GM12865 (cell line): Measurements from ENCODE around the gene PTPRM.

Experiments used
- DNase-seq: peaks from one replicate; pipeline ENCODE4 v3.0.0; 2010; ENCODE audit warnings: low read depth
- H3K4me3 ChIP-seq: 2 replicates; pipeline ENCODE4 v1.5.1; 2011; ENCODE audit warnings: mild to moderate bottlenecking, low read depth, low read length, control low read depth
- TF ChIP-seq, protein P1 (sequence below): IDR thresholded peaks from 2 replicates; pipeline ENCODE4 v1.5.1; 2011; ENCODE audit warnings: low read length, control low read depth, low read depth, inconsistent platforms; ENCODE audit not compliant: insufficient read depth; ENCODE audit errors: missing control alignments

The PTPRM gene

DNA sequence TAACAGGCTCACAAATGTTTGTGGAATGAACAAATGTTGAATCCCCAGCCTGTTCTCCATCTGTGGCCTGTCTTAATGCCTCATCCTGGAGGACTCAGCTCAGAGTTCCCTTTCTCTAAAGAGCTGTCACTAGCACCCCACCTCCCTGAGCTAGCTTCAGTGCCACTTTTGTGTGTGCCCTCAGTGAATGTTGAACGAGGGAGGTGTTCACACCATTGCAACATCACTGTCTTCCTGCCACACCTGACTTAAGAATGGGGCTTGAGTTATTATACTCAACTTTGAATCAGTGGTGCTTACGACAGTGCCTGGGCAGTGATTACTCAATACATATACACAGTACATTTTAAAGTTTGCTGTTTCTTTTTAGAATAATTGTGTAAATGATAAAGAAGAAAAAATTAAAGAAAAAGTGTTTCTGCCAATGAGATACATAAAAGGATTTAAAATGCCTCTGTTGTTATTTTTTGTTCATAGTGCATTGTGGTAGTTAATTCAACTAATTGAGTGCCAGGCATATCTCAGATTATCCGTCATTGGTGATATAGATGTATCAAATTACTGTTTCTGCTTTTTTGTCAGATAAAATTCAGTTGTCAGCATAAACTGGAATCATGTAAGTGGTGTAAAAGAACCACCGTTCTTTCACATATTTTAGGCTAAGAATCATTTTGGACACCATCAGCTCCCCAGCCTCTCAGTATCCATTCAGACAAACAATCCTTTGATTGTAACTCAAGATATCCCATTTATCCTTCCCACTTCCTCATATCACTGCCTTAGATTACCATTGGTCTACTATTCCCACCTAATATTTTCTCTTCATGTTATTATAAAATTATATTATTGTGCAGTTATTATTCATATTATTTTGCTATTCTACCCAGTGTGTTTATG lies 304.7 kb downstream of the PTPRM start:
- no peak for DNase-seq
- TF ChIP-seq, protein P1, sequence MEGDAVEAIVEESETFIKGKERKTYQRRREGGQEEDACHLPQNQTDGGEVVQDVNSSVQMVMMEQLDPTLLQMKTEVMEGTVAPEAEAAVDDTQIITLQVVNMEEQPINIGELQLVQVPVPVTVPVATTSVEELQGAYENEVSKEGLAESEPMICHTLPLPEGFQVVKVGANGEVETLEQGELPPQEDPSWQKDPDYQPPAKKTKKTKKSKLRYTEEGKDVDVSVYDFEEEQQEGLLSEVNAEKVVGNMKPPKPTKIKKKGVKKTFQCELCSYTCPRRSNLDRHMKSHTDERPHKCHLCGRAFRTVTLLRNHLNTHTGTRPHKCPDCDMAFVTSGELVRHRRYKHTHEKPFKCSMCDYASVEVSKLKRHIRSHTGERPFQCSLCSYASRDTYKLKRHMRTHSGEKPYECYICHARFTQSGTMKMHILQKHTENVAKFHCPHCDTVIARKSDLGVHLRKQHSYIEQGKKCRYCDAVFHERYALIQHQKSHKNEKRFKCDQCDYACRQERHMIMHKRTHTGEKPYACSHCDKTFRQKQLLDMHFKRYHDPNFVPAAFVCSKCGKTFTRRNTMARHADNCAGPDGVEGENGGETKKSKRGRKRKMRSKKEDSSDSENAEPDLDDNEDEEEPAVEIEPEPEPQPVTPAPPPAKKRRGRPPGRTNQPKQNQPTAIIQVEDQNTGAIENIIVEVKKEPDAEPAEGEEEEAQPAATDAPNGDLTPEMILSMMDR = no peak
- no peak overlapping the region for H3K4me3 ChIP-seq

DNA sequence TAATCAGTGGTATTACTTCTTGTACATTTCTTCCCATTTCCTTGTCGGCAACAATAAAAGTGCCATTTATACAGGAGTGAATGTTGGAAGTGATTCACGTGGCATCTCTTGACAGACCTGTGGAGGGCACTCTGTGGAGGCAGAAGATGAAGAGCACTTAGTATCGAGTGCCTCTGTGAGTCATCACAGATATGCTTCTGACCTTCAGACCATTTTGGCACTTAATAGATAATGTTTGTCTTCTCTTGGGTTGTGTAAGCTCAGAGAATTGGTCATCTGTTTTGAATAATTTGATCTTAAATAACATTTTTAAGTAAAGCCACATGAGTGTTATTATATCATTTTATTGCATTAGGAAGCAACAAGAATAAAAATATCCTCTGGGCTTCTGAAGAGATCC lies 305.5 kb downstream of the PTPRM start:
- TF ChIP-seq, protein P1 = no peak

DNA sequence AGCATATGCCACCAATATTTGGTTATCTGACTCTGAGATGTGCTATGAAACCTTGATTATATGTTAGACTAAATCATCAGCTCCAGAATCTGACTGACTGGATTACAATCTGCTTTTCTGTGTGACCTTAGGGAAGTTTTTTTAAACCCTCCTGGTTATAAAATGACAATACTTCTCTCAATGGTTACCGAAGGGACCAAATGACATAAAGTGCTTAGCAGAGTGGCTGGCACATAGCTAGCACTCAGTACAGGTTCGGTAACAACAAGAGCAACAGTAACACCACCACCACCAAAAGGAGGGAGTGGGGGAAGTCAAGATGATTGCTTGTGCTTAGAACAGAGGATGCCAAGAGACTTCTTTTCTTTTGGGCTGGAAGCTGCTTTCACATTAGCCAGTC lies 306.2 kb downstream of the PTPRM start:
- TF ChIP-seq, protein P1 = no peak
- H3K4me3 ChIP-seq = no peak overlapping the region
- DNase-seq = no peak

More for the DNA sequence above, 305.5 kb downstream of the PTPRM start:
- no peak for DNase-seq
- H3K4me3 ChIP-seq = no peak overlapping the region

DNA sequence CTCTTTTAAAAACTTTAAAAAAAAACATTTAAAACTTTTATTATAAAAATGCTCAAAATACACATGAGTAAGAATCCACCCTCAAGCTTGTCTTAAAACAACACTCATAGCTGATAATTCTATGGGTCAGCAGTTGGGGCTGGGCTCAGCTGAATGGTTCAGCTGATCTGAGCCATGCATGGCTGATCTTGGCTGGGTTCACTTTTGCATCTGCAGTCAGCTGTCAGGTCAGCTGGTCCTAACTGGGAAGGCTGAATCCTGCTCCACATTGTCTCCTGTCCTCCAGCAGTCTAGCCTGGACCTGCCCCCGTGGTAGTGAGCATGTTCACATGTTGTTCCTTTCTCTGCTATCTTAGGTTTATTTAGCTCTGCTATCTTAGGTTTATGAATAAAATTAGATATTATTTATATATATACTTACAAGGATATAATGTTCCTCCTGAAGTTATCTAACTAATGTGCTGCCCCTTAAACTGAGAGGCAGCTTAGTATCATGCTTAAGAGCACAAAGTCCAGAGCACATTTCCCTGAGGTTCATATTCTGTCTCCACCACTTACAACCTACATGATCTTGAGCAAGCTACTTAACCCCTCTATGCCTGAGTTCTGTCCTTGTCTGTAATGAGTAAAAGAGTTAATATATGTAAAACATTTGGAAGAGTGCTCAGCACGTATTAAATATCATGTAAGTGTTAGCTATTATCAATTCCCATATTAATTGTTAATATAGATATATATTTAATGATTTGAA lies 309.4 kb downstream of the PTPRM start:
- TF ChIP-seq, protein P1 = no peak
- no peak for DNase-seq

DNA sequence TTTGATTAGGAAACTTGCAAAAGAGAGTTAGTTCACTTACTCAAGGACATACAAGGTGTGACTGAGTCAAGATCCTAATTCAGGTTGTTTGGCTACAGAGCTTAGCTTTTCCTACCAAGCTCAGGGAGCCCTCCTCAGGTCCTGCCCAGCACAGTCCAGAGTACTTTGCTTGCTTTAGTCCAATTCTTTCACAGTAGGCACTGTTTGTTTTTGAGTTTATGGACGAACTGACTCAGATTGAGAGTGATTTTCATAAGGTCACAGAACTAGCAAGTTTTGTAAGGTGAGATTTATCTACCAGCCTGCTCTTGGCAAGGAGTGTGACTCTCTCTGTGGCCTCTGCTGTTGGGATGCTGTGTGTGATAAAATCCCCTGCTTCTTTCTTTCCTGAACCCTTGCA lies 310.5 kb downstream of the PTPRM start:
- DNase-seq = no peak
- H3K4me3 ChIP-seq = no peak overlapping the region
- TF ChIP-seq, protein P1 = no peak

More for the DNA sequence above, 309.4 kb downstream of the PTPRM start:
- no peak overlapping the region for H3K4me3 ChIP-seq

DNA sequence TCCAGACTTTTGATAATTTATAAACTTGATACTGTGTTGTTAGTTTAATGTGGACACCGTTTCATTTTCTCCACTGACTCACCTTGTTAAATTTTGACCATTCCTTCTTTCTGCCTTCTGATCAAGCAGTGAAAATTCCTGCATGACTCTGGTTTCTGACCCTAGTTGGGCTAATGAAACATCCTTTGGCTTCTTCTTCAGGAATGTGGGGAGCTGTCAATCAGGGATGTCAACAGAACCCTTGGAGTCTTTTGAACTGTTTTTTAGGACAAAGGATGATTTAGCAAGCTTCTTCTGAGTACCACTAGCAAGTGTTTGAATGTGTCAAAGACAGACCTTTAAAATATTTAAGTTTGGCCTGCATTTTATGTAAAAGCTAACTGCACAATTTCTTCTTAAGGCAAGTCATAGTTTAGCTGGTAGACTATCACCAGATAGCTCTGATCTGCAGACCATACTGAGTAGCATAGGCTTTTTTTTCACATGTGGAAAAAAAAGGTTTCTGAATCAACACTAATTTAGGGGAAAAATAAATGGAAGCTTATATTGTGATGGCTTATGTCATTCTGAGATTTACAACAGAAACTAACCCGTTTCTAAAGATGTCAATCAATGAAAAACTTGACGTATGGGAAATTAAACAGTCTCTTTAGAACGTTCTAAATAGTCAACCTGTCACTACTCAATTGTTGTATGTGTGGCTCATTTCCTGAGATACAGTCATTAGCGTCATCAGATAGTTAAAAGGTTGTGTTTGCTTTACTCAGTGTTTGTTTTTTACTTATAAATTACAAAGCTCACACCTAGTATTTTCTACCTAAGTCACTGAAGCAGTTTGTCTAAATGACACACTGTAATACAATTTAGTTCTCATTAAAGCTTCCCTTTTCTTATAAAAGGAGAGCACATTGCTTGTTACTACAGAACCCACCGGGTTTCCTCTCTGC lies 311.4 kb downstream of the PTPRM start:
- no peak for DNase-seq
- no peak overlapping the region for H3K4me3 ChIP-seq
- TF ChIP-seq, protein P1 = no peak
